ENCODE results near the gene ANXA9. TPM values are rescaled to one million over a fixed set of nuclear protein-coding genes. Genes with fewer than 3 reads are reported as not detected.

The ANXA9 gene
- total and polyA plus RNA-seq, 2 of the 4 experiments (the other 2 are of a cell fraction), result 0.21 to 0.36 TPM

DNA sequence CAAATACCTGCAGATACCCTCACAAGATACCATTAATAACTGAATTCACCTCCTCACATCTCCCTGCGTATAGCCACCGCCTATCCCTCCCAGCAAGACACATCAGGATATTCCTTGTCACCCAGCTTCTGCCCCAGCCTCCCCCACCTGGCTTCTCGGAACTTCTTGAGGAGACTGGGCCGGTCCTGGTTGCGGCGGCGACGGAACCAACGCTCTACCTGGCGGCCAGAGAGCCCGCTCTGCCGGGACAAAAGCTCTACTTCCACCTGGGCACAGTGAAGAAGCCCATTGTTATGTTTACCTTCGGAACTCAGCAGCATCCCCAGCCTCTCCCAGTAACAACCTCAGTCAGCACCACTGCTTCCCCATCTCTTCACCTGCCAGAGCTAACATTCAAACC lies 14.2 kb upstream of the ANXA9 start:
- Histone ChIP-seq H3K56ac (ENCODE audit: extremely low read depth, insufficient read depth, low read length) (no peak overlapping the region), H2BK15ac (ENCODE audit: low read depth, low read length) (no peak overlapping the region), H2AK9ac (replicated peaks; ENCODE audit: low read depth, low read length, poor library complexity) (no peak overlapping the region), H3K4ac (ENCODE audit: low read depth, low read length) (no peak overlapping the region), H4K20me1 (ENCODE audit: insufficient read depth, low read length) (peaks cover 71% of the 10 kb centered on the region), H3K27ac (ENCODE audit: insufficient read depth, low read length) (no peak overlapping the region), H3K9me1 (ENCODE audit: insufficient read depth, low read length) (peaks cover 38% of the 10 kb centered on the region), H4K8ac (ENCODE audit: low read depth in 2 of 2, low read length in 2 of 2) (no peak overlapping the region), H3K36me3 (ENCODE audit: control insufficient read depth, insufficient read depth, low read length) (peaks cover 55% of the 10 kb centered on the region), H3K9me3 (ENCODE audit: control insufficient read depth, insufficient read depth, low read length) (no peaks in the 10 kb centered on the region), H4K5ac (ENCODE audit: low read depth, low read length) (no peak overlapping the region), H2BK5ac (ENCODE audit: low read depth, low read length, poor library complexity, severe bottlenecking) (no peak overlapping the region), H2BK120ac (ENCODE audit: low read depth, low read length) (no peak overlapping the region), H3K4me2 (ENCODE audit: low read depth, low read length) (no peak overlapping the region), H2AFZ (replicated peaks; ENCODE audit: low read length, poor library complexity) (no peak overlapping the region), H4K91ac (ENCODE audit: insufficient read depth, low read depth, low read length) (no peak overlapping the region), H2BK20ac (ENCODE audit: low read depth, low read length) (no peak overlapping the region), H2AK5ac (ENCODE audit: low read depth, low read length) (no peak overlapping the region), H3K4me1 (ENCODE audit: control insufficient read depth, insufficient read depth, low read length) (peaks cover 26% of the 10 kb centered on the region), H3K27me3 (ENCODE audit: control insufficient read depth, insufficient read depth, low read length) (no peaks in the 10 kb centered on the region), H3K18ac (ENCODE audit: low read depth, low read length) (no peak overlapping the region), H3K23ac (ENCODE audit: low read depth, low read length) (no peak overlapping the region), H3K4me3 (ENCODE audit: insufficient read depth, low read depth, low read length) (no peak overlapping the region), H3K14ac (replicated peaks; ENCODE audit: low read depth, low read length) (no peak overlapping the region), H3K79me1 (ENCODE audit: low read depth in 1 of 2, low read length in 2 of 2) (peaks cover 30 to 78% of the 10 kb centered on the region in 2 experiments), H3K9ac (ENCODE audit: low read depth, low read length) (no peak overlapping the region)
- CTCF ChIA-PET, result no interaction called here
- no TSS peak for BruUV-seq (replicated peaks)
- dilution Hi-C loops (cut with HindIII; ENCODE audit: low sequenced_read_pairs, unreplicated experiment) (no loop called here), intact Hi-C loops (cut with micrococcal nuclease) (no loop called here), in situ Hi-C loops (cut with MboI; ENCODE audit: low sequenced_read_pairs) (no loop called here)
- DNase-seq, result no peak
- TF ChIP-seq RCOR1 (IDR thresholded peaks at IDR 0.05; ENCODE audit: insufficient replicate concordance, low read length) (no peak), FOS (IDR thresholded peaks at IDR 0.05; ENCODE audit: low read depth, low read length) (no peak), RFX5 (IDR thresholded peaks at IDR 0.05; ENCODE audit: low read depth, low read length) (no peak), MAFK (IDR thresholded peaks at IDR 0.05; ENCODE audit: low read depth, low read length) (no peak), POLR2A (IDR thresholded peaks at IDR 0.05; ENCODE audit: low read depth, low read length) (no peak), MAZ (IDR thresholded peaks at IDR 0.05; ENCODE audit: borderline replicate concordance, low read depth, low read length) (no peak), MXI1 (IDR thresholded peaks at IDR 0.05; ENCODE audit: borderline replicate concordance, low read depth, low read length) (no peak), BHLHE40 (IDR thresholded peaks at IDR 0.05; ENCODE audit: low read depth, low read length) (no peak), CEBPB (IDR thresholded peaks at IDR 0.05; ENCODE audit: low read depth, low read length) (no peak), CHD1 (IDR thresholded peaks at IDR 0.05; ENCODE audit: low read depth, low read length) (no peak), SMC3 (IDR thresholded peaks at IDR 0.05; ENCODE audit: low read depth, low read length) (no peak), RAD21 (IDR thresholded peaks at IDR 0.05; ENCODE audit: low read length) (no peak), NFE2L2 (IDR thresholded peaks at IDR 0.05; ENCODE audit: low read depth, low read length) (no peak)
- TF ChIP-seq, protein P1, sequence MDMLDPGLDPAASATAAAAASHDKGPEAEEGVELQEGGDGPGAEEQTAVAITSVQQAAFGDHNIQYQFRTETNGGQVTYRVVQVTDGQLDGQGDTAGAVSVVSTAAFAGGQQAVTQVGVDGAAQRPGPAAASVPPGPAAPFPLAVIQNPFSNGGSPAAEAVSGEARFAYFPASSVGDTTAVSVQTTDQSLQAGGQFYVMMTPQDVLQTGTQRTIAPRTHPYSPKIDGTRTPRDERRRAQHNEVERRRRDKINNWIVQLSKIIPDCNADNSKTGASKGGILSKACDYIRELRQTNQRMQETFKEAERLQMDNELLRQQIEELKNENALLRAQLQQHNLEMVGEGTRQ (IDR thresholded peaks at IDR 0.05; ENCODE audit: low read depth, low read length), result no peak
- TF ChIP-seq, protein P2, sequence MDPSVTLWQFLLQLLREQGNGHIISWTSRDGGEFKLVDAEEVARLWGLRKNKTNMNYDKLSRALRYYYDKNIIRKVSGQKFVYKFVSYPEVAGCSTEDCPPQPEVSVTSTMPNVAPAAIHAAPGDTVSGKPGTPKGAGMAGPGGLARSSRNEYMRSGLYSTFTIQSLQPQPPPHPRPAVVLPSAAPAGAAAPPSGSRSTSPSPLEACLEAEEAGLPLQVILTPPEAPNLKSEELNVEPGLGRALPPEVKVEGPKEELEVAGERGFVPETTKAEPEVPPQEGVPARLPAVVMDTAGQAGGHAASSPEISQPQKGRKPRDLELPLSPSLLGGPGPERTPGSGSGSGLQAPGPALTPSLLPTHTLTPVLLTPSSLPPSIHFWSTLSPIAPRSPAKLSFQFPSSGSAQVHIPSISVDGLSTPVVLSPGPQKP (IDR thresholded peaks at IDR 0.05; ENCODE audit: borderline replicate concordance, low read depth, low read length), result no peak
- TF ChIP-seq, protein P3, sequence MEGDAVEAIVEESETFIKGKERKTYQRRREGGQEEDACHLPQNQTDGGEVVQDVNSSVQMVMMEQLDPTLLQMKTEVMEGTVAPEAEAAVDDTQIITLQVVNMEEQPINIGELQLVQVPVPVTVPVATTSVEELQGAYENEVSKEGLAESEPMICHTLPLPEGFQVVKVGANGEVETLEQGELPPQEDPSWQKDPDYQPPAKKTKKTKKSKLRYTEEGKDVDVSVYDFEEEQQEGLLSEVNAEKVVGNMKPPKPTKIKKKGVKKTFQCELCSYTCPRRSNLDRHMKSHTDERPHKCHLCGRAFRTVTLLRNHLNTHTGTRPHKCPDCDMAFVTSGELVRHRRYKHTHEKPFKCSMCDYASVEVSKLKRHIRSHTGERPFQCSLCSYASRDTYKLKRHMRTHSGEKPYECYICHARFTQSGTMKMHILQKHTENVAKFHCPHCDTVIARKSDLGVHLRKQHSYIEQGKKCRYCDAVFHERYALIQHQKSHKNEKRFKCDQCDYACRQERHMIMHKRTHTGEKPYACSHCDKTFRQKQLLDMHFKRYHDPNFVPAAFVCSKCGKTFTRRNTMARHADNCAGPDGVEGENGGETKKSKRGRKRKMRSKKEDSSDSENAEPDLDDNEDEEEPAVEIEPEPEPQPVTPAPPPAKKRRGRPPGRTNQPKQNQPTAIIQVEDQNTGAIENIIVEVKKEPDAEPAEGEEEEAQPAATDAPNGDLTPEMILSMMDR (conservative IDR thresholded peaks at IDR 0.05; ENCODE audit: low read depth, low read length), result no peak
- WGBS, 2 experiments (ENCODE audit: extremely low coverage in 2 of 2, insufficient read length in 1 of 2), result 98% methylated on average over 9 of the region's 13 CpGs; no CpG with 5 or more reads in 1 of the 2 experiments
- POLR2A ChIA-PET (ENCODE audit: unreplicated experiment), result interaction anchor here (0.6 kb wide), 1 partner anchor 370 kb away, joined by 3 read pairs; no protein-coding TSS in a partner anchor
- no peak for ATAC-seq (ENCODE audit: low read depth)

Measured in IMR-90 (cell line).